HG03060 (cell line): ENCODE measurements around the gene KHDRBS2.

ENCODE experiments used
- ATAC-seq: cut with Tn5 transposase; IDR thresholded peaks from one replicate; pipeline ENCODE4 v1.9.1; 2021; ENCODE audit warnings: low read depth, moderate number of reproducible peaks; ENCODE audit not compliant: unreplicated experiment

KHDRBS2 gene

DNA sequence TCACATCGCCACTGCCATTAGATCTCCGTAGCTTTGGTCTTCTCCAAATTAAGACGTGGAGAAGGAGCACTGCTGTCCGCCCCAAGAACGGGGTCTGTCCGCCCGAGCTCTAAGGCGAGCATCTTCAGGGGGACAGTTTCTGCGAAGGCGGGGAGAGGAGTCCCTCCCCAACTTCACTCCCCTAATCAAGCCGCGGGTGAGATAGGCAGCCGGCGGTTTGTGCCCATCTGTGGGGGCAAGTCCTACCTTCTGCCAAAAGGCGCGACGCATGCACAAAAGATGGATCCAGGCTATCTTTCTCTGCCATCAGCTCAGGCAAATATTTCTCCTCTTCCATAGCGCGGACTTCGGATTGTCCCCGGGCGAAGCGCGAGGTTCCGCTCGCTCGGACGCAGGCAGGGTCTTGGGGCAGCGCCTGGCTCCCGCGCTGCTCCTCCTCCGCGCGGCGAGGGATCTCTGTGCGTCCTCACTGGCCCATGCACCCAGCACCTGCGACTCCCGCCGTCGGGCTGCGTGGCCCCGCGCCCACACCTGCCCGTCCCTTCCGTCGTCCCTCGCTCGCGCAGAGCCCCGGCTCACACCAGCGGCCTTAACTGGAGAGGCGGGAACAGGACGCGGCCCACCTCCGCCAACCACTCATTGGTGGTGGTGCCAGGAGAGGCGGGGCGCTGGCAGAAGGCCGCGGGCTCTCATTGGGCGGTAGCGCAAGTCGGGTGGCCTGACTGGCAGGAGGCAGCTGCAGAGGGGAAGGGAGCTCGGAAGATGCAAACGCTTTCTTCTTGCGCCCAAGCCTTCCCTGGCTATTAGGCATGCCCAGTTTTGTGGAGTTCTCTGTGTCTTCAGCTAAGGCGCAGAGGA lies at the start of gene KHDRBS2:
KHDRBS2 (minus strand) TSS at position 614 of the 858 bp plus-strand sequence.
- peak; percentile 99 for ATAC-seq

DNA sequence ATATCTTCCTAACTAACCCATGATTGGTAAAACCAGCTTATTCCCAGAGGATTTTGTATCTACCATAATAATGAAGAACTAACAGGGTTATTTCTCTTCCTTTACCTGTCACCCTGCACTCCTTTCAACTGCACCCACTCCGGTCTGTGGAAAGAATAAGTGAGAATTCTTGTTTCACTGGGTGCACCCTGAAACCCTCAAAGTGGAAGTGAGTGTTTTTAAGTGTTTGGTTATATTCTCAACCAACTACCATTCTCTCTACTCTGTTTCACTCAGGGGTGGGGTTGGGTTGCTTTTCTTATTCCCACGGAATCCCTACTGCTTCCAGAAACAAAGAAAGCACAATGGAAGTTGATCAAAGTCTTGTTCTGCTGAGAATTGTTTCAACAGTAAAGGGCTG lies 42.6 kb upstream of the KHDRBS2 start:
- ATAC-seq = no peak

DNA sequence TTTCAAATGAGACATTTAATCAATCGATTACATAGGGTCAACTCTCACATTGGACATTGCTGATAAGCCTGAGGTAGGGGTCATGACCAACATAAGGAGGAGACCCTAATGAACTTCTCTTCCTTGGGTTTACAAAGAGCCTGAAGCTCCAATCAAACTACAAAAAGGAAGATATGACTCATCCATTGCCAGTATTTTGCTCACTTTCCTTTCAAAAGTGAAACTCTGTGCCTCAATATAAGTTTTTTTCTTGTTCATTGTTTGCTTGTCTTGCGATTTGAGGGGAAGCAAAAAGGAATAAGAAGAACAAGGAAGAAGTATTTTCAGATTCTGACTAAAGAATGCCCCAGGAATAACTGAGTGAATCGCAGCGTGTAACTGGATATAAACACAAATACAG lies 38.8 kb upstream of the KHDRBS2 start:
- ATAC-seq = no peak

DNA sequence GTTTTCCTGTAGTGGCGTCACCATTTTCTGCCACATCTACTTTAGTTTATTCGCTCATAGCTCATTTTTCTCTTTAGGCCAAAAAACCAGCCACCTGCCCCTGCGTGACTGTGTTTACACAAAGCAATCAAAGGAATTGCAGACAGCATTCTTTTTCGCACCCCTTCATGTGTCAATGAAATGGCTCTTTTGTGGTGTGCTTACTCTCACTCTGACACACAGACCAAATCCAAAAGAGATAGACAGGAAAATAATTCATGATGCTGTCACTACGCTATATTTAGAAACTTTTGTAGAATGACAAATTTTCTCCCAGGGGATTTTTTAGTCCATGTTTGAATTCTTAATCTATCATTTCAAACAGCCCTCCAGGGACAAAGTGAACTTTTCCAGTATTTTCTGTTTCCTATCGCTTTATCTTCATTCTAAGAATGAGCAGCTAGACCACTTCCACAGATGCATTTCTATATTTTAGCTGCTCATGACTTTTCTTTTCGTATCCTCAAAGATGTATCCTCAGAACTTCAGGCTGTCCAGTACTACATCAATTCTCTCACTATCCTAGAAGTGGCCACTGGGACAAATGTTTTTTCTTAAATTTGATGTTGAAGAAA lies 37.9 kb upstream of the KHDRBS2 start:
- ATAC-seq = no peak

DNA sequence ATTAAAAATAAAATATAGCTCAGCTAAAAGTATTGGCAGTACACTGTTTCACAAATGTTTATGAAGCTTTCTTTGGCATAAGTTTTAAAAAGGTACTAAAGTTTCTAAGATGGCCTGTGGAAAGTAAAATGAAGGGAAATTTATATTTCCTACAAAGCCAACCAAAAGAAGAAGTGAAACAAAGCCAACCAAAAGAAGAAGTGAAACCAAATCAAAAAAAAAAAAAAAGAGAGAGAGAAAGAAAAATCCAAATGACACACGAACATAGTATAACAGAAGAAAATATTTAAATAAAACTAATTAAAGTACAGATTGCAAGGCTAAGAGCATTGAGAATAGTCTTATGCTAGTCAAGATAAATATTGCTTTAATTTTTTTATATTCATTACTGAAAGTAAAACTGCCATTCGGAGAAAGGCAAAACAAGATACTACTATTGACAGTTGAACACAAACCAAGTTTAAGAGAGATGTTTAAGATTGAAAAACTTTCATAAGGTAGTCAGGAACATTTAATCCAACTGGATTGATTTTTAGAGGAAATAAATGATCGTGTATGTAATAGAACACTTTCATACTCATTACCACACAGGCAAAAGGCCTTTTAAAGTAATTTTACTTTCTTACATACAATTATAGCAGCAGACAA lies 12.8 kb upstream of the KHDRBS2 start:
- peak; percentile 98 for ATAC-seq

DNA sequence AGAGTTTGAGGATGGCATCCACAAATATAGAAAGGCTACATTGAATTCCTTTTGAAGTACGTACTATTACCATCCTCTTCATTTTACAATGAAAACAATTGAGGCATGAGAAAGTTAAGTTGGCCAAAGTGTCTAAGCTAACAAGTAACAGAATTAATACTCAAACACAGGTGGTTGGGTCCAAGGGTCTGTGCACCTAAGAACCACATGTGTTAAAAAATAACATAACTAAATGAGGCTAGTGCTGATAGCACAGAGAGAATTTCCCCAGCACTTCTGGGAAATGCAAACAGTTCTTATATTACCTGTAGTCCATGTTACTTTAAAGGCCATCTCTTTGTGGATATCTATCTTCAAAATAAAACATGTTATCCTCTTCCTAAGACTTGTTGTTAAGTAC lies 10.5 kb upstream of the KHDRBS2 start:
- ATAC-seq = no peak

DNA sequence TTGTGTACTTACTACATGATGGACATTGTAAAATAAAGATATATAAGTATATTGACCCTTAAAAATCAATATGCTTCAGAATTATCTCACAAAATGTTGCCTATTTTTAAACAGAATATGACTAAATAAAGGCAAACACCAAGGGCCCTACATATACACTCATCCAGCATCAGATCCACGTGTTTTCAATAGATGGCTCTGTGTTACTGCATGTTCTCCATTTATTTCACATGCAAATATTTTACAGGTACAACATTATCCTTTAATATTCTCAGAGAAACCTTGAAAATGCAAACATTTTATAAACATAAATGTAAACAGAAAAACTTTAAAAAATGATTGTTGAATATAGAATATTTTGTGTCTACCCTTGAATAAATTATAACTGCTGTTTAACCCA lies 2.9 kb upstream of the KHDRBS2 start:
- ATAC-seq = no peak

DNA sequence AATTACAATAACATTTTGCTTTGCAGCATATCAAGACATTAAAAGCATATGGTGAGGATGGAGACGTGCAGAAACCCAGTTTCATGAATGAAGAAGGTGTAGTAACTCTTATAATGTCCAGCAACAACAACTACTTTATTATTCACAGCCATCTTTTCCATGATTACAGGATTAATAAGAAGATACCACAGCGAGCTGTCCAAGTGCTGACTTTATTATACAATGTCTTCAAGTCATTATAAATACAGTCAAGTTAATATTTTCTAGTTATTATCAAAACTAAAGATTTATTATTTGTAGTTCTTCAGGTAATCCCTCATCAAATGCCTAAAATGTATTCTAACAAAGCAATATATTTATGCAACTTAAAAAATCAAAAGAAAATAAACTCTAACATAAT lies 2.5 kb upstream of the KHDRBS2 start:
- ATAC-seq = no peak

DNA sequence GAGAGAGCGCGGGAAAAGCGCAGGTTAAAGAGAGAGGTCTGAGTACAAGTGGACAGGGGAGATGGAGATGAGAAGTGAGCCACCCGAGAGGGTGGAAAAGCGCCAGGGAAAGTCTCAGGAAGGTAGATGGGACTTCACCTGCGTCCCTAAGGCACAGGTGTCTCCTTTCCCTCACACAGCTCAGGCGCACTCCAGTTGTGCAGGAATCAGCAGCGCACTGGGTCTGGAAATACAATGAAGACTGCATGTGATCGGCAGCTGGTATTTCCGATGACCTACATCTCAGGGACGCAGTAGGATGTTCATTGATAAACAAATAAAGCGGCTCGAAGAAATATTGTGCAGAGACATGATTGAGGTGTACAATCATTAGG lies 432 bp upstream of the KHDRBS2 start:
- ATAC-seq = no peak

DNA sequence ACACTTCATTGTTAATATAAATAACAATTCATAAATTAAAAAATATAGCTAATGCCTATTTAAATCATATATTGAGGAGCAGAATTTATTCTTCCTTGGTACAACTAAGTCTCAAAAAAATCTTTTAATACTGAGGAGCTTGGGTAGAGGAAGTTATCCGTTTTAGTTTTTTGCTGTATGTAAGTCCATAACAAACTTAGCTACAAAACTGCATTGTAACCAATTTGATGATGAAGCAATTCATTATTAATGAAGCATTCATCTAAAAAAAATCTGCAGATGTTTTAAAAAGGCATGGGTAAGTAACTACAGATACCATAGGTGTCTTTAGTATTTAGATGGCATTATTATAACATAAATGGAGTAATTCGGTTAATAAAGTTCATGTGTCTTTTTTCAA lies 1.3 kb downstream of the KHDRBS2 start:
- ATAC-seq = no peak

DNA sequence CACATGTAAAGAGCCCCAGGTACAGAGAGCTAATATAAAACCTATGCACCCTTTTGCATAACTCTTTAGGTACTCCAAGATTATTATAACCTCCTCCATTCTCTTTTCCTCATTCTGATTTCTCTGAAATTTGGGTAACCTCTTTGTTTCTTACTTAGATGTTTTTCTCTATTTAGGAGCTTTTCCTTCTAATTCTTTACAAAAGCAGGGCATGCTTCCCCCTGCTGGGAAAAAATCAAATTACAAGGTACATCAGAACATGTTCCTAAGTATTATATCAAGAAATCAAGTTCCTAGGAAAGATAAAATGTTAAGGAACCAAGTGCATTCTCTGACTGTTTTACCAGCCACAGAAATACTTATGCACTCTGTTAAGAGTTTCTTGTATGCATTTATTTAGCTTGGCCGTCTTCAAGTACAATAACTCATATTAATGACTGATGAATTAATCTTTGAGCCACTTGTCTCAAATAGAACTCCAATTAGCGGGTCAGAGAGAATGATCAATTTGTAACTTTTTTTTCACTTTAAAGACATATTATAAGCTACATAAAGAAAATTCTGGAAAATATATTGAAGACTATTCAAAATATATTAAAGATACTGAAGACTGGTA lies 2.1 kb downstream of the KHDRBS2 start:
- no peak for ATAC-seq

DNA sequence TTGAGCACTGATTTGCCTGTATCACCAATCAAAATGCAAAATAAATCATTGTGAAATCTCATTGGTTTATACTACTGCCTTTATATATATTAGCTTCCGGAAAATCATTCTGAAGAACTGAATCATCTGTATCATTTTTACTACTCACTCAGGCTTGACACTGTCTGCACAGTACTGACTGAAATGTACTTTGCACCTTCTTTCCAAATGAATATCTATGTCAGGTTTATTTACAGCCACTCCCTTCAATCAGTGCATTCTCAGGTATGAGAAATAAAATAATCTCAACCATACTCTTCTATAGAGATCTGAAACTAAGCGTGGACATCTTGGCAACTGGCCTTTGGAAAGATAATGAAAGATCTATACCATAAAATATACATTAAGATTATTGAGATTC lies 2.7 kb downstream of the KHDRBS2 start:
- no peak for ATAC-seq

DNA sequence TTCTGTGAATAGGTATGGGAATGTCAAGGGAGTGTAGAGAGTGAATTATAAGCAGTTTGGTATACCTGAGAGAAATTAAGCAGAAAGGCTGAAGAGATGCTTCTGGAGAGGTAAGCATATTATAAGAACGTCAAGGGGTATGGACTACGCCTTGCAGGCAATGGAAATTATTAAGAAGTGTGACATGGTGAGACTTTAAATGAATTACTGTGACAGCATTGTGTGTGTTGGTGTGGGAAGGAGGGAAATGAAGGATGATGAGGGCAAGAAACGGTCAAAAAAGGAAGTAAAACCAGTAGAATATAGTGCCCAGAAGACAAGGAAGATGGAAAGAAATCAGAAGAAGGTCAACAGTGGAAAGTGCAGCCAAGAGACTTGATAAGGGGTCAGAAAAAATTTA lies 5.9 kb downstream of the KHDRBS2 start:
- ATAC-seq = no peak

DNA sequence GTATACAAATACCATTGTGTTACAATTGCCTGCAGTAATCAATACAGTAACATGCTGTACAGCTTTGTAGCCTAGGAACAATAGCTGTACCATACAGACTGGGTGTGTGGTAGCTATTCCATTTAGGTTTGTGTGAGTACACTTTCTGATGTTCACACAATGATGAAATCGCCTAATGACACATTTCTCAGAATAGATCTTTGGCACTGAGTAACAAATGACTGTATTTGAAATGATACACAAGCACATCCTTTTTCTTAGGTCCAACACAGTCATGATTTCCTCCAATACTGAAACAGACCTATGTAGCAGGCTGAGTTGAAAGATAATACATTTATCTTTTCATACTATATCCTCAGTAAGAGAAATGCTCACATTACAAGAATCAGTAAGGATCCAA lies 13.9 kb downstream of the KHDRBS2 start:
- ATAC-seq = no peak

DNA sequence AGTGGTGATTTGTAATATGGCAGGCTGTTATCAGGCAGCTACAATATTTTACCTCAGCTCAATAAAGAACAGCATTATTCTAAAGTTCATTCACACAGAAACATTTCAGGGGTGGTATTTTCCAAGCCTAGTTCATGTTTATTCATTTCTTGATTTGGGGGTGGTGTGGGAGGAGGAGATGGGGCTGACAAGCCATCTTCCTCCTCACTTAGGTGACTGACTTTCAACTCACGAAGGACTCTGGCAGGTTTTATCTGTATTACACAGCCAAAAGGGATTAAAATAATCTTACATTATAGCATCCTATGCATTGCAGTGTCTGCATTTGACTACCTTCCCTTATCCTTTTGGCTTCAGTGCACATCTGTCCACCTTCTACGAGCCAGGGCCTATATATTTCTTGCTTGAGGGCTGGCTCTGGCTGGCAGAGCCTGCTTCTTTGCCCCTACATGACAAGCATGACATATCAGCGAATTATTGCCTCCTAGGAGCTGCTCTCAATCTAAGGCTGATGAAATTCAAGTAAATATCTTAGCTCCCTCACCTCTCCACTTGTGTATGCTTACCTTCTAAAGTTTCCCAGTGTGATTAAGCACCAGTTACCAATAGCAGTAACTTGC lies 20.0 kb downstream of the KHDRBS2 start:
- no peak for ATAC-seq

DNA sequence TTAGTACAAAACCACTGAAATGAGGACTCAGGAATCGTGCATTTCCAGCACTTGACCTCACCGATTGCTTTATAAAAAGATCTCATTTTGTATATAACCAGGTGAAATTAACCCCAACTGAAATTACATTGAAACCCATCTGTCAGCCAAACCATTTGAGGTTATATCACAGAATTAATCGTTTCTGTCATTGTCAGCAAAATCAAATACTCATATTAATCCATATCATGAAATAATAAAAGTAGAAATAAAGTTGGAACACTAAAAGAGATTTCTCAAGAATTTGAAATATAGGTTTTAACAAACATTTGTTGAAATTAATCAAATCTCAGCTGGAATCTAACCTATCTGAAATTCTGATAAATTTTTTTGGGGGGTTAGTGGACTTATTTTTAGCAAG lies 23.7 kb downstream of the KHDRBS2 start:
- ATAC-seq = no peak

DNA sequence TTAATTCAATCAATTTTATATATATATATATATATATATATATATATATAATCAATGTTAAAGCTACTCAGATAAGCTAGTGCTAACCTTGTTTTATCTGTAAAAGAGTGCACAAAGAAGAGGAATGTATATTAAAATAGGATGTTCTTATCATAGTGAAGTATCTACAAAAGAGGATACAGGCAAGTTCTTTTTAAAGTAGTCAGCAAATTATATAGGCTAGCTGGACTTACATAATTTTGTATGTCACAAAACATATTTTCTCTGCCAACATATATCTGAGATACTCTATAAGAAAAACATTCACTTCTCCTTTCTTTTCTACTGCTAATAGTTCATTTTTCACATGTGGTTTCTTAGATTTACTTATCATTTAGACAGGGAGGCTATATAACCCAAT lies 39.9 kb downstream of the KHDRBS2 start:
- no peak for ATAC-seq

DNA sequence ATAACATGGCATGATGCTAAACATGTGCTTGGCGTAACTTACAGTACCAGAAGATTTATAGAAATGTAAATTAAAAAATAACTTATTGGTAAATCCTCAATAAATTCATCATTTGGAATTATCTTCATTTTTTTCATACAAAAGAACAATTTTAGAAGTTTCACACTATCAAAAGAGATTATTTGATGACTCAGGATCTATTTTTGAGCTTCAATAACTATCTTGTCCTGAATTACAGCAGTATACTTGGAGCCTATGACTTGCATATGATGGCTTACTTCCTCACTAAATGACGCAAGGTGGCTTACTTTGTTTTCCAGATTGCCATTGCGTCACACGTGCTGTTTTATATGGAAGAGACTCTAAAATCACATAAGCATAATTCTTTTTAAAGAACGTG lies 49.2 kb downstream of the KHDRBS2 start:
- ATAC-seq = no peak

DNA sequence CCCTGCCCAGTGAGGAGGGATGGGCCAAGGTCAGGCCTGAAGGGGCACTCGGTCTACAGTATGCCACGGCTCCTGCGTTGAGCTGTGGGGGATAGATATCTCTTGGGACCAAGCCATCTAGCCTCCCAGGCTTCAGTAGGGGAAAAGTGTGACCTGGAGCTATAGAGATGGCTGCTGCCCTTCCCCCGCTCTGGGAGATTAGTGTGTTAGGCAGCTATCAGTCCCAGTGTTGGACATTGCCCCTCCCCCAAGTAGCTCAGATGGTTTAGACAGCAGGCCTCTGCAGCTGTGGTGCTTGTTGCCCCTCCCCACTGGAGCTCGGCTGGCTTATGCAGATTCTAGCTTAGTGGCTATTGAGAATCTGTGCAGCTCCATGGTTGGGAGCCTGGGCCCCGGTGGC lies 56.8 kb downstream of the KHDRBS2 start:
- no peak for ATAC-seq

DNA sequence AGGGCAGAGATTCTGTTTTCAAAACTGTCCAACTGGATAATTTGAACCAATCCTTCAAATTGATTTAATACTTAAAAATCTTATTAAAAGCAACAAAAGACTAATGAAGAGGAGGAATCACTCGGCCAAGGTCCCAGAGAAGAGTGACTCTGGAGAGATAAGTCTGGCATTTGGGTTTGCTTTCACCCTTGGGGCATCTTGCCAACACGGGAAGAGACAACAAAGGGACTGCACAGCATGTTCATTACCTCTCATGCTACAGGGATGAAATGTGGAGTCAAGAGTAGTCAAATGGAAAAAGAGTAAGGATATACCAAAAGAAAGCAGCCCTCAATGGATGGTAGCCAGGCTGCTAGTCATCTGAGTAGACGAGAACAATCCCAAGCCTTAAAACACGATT lies 68.2 kb downstream of the KHDRBS2 start:
- ATAC-seq = no peak

DNA sequence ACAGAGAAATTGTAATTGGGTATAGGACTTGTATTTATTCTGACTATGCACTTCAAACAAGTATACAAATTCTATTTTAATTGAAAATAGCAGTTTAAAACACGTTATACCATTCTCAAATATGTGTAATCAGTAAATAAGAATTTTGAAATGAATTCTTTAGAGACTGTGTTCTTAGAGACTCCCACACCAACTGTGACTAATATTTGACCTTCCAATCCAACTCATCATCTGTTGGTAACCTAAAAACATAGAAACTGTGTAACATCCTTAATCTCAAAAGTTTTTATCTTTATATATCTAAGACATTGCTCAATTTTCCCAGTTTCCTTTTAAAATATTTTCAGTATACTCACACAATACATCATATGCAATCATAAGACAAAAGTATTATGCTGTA lies 83.9 kb downstream of the KHDRBS2 start:
- ATAC-seq = no peak
